Hematopoietic multipotent progenitor cell treated with erythropoietin and hydrocortisone succinate and interleukin-3 and kit ligand, for 17 days (in vitro differentiated cells): Measurements from ENCODE around the gene TTLL5.

Source experiments
- DNase-seq: peaks from one replicate; pipeline ENCODE4 v3.0.0-alpha.2; 2015; ENCODE audit warnings: low spot score

TTLL5 gene

GRCh38 chr14:75742867-75743266 is 81.8 kb downstream of the TTLL5 start:
- DNase-seq, result no peak

DNA sequence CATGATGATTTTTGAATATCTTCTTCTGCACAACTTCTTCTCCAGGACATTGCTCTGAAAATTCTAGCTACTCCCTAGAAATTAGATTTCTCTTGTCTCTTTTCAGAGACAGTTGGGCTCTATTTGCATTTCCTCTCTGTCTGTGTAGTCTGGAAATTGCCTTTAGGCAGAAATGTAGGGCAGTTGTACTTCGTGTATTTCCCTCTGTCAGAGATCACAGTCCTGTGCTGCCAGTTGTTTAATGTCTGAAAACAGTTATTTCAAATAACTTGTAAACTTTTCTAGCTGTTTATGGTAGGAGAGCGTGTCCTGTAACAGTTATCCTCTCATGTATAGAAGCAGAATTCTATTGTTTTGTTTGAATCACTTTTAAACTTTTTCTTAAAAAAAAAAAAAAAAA is 86.9 kb downstream of the TTLL5 start:
- no peak for DNase-seq

- DNase-seq, result no peak
These were observed 87.3 kb downstream of the TTLL5 start for GRCh38 chr14:75748336-75748735.

GRCh38 chr14:75751296-75751695 is 90.2 kb downstream of the TTLL5 start:
- DNase-seq, result no peak

DNA sequence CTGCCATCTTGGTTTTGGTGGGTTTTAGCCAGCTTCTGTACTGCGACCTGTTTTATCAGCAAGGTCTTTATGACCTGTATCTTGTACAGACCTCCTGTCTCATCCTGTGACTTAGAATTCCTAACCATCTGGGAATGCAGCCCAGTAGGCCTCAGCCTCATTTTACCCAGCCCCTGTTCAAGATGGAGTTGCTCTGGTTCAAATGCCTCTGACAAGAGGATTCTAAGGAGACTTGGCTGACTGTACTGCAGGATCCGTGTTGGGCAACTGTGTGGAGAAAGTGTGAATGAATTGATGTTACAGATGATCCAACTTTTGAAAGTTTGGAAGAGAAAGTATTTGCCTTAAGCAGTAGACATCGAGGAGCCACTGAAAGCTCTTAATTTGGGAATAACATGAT is 91.0 kb downstream of the TTLL5 start:
- no peak for DNase-seq

GRCh38 chr14:75752907-75753594 is 92.0 kb downstream of the TTLL5 start:
- DNase-seq, result no peak

GRCh38 chr14:75753696-75754095 is 92.7 kb downstream of the TTLL5 start:
- no peak for DNase-seq

DNA sequence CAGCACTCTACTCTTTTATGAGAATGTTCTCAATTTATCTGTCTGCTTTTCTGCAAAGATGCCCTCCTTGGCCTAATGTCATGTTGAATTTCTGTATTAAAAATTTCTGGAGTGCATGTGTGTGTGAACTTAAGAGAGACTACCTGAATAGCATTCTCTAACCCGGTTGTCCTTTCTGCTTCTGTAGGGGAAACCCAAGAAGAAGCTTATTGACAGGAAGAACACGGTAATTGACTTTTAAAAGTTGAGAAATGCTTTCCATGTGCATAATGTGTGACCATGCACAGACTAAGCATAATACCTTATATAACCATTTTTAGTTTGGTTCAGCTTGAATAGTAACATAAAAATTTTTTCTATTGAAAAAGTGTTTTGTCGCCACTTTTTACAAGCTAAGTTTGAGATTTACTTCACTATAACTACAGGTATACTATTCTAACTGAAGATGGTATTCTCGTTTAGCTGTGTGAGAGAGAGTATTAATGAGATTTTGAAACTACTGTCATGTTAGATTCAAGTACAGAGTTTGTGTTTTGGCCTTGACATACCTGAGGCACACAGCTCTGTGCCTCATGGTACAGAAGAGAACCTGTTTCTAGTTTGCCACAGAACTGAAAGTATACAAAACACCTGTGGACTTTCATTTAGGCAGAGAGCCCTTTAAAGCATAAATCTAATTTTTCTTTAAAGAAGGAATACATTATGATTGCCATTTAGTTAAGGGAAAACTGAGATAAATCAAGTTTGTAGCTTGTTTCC is 96.8 kb downstream of the TTLL5 start:
- DNase-seq, result no peak

DNA sequence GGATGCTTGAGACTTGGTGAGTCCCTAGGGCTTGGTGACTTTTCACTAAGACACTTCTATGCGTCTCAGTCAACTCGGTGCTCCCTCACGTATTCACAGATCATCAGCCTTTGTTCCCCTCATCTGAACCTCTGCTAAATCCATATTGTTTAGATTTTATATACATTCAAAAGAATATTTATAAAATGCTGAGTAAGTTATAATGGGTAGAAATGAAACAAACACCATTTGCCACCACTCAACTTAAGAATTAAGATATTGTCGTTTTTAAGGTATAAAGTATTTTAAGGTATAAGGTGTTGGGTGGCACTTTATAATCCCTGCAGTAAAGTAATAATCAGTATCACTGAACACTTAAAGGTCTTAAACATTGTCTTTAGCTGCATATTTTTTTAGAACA is 103.0 kb downstream of the TTLL5 start:
- DNase-seq, result no peak

GRCh38 chr14:75769047-75769685 is 108.1 kb downstream of the TTLL5 start:
- DNase-seq, result no peak

DNA sequence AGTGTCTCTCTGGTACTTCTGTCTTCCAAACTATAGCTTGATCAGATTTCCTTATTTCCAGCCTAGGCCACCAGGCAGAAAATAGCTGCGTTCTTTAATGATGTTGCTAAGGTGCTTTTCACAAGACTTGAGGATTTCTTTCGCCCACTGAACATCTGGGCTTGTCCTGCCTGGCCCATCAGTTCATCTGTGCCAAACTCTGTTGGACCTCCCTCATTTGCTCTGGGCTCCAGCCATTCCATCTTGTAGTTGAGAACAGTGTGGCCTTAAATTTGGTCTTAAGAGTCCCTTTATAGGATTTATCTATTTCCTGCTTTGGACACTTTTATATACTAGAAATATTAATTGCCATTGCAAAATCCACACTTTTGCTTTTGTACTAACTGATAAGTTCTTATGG is 109.6 kb downstream of the TTLL5 start:
- no peak for DNase-seq

DNA sequence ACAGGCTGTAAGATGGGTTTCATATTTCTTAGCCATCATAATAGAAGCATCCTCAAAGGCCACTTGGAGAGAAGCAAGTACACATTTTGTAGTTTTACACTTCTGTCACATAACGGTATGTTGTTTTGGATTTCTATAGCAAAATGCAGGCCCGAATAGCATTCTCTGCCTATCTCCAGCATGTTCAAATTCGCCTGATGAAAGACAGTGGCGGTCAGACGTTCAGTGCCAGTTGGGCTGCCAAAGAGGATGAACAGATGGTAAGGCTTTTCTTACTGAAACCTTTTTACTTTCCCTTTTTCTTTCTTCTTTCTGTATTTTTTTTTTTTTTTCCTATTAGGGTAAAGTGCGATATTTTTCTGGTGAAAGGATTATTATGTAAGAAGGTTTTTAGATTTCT is 110.5 kb downstream of the TTLL5 start:
- no peak for DNase-seq

DNA sequence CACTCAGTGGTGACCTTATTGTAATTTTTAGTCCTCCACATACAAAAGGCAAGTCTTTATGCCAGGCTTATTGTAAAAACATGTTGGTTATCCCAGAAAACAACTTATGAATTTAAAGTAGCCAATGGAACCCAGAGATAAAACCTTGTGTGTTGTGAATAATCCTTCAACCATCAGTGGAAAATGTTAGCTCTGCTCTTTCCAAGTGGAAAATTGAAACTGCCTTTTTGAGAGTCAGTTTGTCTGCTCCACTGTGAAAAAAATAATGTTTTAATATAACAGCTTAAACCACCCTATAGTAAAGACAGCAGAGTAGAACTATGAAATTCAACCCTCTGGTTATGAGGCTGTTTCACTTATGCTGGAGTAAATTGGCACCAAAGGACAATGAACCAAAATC is 112.0 kb downstream of the TTLL5 start:
- DNase-seq, result no peak

- DNase-seq, result no peak
These were observed 120.0 kb downstream of the TTLL5 start for GRCh38 chr14:75781096-75781495.

DNA sequence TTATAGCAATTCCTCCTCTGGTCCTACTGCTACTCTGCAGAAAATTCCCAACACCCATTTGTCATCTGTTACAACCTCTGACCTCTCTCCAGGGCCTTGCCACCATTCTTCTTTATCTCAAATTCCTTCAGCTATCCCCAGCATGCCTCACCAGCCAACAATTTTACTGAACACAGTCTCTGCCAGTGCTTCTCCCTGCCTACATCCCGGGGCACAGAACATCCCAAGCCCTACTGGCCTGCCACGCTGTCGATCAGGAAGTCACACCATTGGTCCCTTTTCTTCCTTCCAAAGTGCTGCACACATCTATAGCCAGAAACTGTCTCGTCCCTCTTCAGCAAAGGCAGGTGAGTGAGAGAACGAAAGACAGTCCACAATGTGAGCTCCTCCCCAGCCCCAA is 122.1 kb downstream of the TTLL5 start:
- no peak for DNase-seq

GRCh38 chr14:75783602-75784313 is 122.7 kb downstream of the TTLL5 start:
- DNase-seq, result no peak

DNA sequence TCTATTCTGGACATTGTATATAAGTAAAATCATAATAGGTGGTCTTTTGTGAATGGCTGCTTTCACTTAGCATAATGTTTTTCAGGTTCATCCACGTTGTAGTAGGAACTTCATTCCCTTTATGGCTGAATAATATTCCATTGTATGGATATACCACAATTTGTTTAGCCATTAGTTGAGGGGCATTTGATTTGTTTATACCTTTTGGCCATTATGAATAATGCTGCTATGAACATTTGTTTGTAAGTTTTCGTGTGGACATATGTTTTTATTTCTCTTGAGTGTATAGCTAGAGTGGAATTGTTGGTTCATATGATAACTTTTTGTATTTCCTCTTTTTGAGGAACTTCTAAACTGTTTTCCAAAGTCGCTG is 123.3 kb downstream of the TTLL5 start:
- no peak for DNase-seq

GRCh38 chr14:75793806-75794205 is 132.8 kb downstream of the TTLL5 start:
- no peak for DNase-seq

- no peak for DNase-seq
These were observed 133.6 kb downstream of the TTLL5 start for GRCh38 chr14:75794615-75795038.

DNA sequence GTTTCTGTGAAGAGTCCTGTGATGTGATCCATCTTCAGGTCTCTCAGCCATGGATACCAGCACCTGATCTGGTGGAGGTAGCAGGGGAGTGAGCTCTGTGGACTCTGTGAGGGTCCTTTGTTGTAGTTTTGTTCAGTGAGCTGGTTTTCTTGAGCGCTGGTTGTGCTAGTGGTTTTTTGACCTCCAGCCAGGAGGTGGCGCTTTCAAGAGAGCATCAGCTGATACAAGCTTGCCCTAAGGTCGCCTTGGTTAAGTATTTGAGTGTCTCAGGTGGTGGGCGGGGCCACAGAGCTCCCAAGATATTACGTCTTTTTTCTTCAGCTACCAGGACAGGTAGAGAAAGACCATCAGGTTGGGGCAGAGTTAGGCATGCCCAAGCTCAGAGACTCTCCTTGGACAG is 139.7 kb downstream of the TTLL5 start:
- DNase-seq, result peak; percentile 13

- DNase-seq, result no peak
These were observed 141.4 kb downstream of the TTLL5 start for GRCh38 chr14:75802486-75802885.

DNA sequence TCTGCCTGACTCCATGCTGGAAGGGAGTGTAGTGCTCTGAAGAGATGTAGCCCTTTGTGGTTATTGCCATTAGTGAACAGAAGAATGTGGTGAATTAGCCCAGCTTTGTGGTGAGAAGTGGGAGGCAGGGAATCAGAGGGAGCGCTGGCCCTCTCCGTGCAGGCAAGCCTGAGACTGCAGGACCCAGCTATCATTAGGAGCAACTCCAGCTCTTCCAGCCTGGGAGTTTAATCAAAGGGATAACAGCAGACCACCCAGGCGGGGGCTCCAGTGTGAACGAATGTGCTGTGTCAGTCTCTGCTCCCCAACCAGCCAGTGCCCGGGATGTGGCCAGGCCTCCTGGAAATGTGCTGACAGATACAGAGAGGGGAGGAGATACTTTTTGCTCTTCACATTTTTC is 142.7 kb downstream of the TTLL5 start:
- no peak for DNase-seq
